Measurements from ENCODE around the gene NR3C2.
A peak's percentile ranks its signal among the peaks of the same experiment; 100 is the strongest.

NR3C2 gene

GRCh38 chr4:148441986-148442831 is at the start of gene NR3C2:
TSS of gene NR3C2 (minus strand) at chr4:148442414.
- peak; percentile 99 for DNase-seq (ENCODE audit: low spot score)

- no peak for DNase-seq (ENCODE audit: low spot score)
Observed at GRCh38 chr4:148487181-148487580, 45.0 kb upstream of the NR3C2 start.

- DNase-seq (ENCODE audit: low spot score): no peak
Observed at GRCh38 chr4:148481636-148482035, 39.4 kb upstream of the NR3C2 start.

- no peak for DNase-seq (ENCODE audit: low spot score)
Observed at GRCh38 chr4:148477276-148477675, 35.1 kb upstream of the NR3C2 start.

- no peak for DNase-seq (ENCODE audit: low spot score)
Observed at GRCh38 chr4:148469938-148470337, 27.7 kb upstream of the NR3C2 start.

GRCh38 chr4:148454835-148455234 is 12.6 kb upstream of the NR3C2 start:
- DNase-seq (ENCODE audit: low spot score): no peak

- DNase-seq (ENCODE audit: low spot score): no peak
Observed at GRCh38 chr4:148453833-148454232, 11.6 kb upstream of the NR3C2 start.

GRCh38 chr4:148452970-148453369 is 10.8 kb upstream of the NR3C2 start:
- no peak for DNase-seq (ENCODE audit: low spot score)

GRCh38 chr4:148449921-148450320 is 7.7 kb upstream of the NR3C2 start:
- DNase-seq (ENCODE audit: low spot score): no peak

- DNase-seq (ENCODE audit: low spot score): no peak
Observed at GRCh38 chr4:148448141-148448540, 5.9 kb upstream of the NR3C2 start.

GRCh38 chr4:148447681-148448080 is 5.5 kb upstream of the NR3C2 start:
- DNase-seq (ENCODE audit: low spot score): peak; percentile 46

- no peak for DNase-seq (ENCODE audit: low spot score)
Observed at GRCh38 chr4:148445860-148446330, 3.7 kb upstream of the NR3C2 start.

GRCh38 chr4:148445071-148445859 is 3.1 kb upstream of the NR3C2 start:
- peak; percentile 58 for DNase-seq (ENCODE audit: low spot score)

GRCh38 chr4:148444296-148445070 is 2.3 kb upstream of the NR3C2 start:
- peak; percentile 33 for DNase-seq (ENCODE audit: low spot score)

- peak; percentile 6 for DNase-seq (ENCODE audit: low spot score)
Observed at GRCh38 chr4:148443512-148444295, 1.5 kb upstream of the NR3C2 start.

GRCh38 chr4:148442832-148443511 is 758 bp upstream of the NR3C2 start:
- no peak for DNase-seq (ENCODE audit: low spot score)

GRCh38 chr4:148441624-148441985 is 609 bp downstream of the NR3C2 start:
- DNase-seq (ENCODE audit: low spot score): no peak

- no peak for DNase-seq (ENCODE audit: low spot score)
Observed at GRCh38 chr4:148438047-148438446, 4.2 kb downstream of the NR3C2 start.

- DNase-seq (ENCODE audit: low spot score): no peak
Observed at GRCh38 chr4:148437439-148437838, 4.8 kb downstream of the NR3C2 start.

GRCh38 chr4:148436512-148436911 is 5.7 kb downstream of the NR3C2 start:
- no peak for DNase-seq (ENCODE audit: low spot score)

Measured in CD4-positive, alpha-beta T cell treated with Interleukin-6 at 100 ng/mL for 8 hours (primary cell).